Fibroblast of lung (primary cell): ENCODE measurements around the gene KRTAP24-1.

Experiments used
- EZH2 ChIP-seq: IDR thresholded peaks from 2 replicates; pipeline ENCODE4 v1.5.1; 2012; ENCODE audit warnings: low read length, control low read depth, mild to moderate bottlenecking; ENCODE audit errors: missing control alignments
- TF ChIP-seq, protein P1 (sequence below), 2 donors: IDR thresholded peaks in 1 of 2; conservative IDR thresholded peaks in 1 of 2; 1 replicate in 1 of 2; 2 replicates in 1 of 2; pipeline ENCODE4 v1.5.1; 2011 to 2012; ENCODE audit warnings: low read length in 2 of 2, control low read depth in 1 of 2, inconsistent platforms in 1 of 2, low read depth in 1 of 2, mild to moderate bottlenecking in 1 of 2

DNA sequence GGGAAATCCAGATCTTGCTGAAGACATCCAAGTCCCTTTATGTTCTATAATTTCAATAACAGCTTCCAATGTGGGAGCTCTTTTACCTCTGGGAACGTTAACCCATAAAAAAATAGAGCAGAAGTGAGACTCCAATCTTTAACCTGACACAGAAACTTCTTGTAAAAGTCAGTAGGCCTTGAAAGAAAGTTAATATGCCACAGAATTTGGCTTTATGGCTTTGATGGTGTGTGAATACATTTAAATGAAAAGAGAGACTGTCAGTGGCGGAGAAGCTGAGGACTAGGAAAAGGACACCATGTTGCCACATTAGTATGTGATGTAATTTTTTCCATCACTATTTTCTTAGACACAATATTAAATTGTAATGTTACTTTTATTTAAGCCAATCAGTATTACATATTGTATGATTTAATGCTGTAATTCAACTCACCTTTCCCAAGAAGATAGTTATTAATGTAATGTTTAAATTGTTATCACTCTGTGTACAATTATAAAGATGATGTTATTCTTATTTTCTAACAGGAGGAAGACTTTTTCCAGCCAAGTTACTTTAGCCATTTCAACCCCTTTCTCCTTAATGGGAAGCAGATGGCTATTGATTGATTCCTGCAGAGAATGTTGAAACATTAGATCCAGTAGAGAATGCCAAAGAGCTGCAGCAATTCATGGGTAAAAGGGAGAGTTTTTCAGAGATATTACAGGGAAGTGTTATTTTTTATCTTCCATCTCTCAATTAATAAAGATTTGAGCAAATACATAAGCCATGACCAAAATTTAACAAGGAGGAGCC is 49.3 kb downstream of the KRTAP24-1 start:
- TF ChIP-seq, protein P1, sequence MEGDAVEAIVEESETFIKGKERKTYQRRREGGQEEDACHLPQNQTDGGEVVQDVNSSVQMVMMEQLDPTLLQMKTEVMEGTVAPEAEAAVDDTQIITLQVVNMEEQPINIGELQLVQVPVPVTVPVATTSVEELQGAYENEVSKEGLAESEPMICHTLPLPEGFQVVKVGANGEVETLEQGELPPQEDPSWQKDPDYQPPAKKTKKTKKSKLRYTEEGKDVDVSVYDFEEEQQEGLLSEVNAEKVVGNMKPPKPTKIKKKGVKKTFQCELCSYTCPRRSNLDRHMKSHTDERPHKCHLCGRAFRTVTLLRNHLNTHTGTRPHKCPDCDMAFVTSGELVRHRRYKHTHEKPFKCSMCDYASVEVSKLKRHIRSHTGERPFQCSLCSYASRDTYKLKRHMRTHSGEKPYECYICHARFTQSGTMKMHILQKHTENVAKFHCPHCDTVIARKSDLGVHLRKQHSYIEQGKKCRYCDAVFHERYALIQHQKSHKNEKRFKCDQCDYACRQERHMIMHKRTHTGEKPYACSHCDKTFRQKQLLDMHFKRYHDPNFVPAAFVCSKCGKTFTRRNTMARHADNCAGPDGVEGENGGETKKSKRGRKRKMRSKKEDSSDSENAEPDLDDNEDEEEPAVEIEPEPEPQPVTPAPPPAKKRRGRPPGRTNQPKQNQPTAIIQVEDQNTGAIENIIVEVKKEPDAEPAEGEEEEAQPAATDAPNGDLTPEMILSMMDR (conservative IDR thresholded peaks at IDR 0.05 in 1 of 2, IDR thresholded peaks at IDR 0.05 in 1 of 2; ENCODE audit: low read depth in 1 of 2, low read length in 2 of 2): no peak
- no peak for TF ChIP-seq EZH2
